Panc1 (cell line): ENCODE results near the gene SKIC8.

Experiments used
- CTCF ChIP-seq: fragments of 450-650 bp; IDR thresholded peaks from 2 replicates; pipeline ENCODE4 v1.5.1; 2017; ENCODE audit warnings: mild to moderate bottlenecking
- TCF7L2 ChIP-seq: IDR thresholded peaks from 2 replicates; pipeline ENCODE4 v1.6.1; 2011; ENCODE audit warnings: mild to moderate bottlenecking, low read depth, low read length, inconsistent platforms

- no peak for TF ChIP-seq CTCF
- no peak for TF ChIP-seq TCF7L2
These were observed 39.4 kb upstream of the SKIC8 start for GRCh38 chr15:78338781-78339180.
